Measurements from ENCODE around the gene TMEM9B. TPM values are rescaled to one million over a fixed set of nuclear protein-coding genes. Genes with fewer than 3 reads are reported as not detected.

The TMEM9B gene
- total RNA-seq, 1 experiment from 2014 or later, result 13.6 TPM

- Mint-ChIP-seq H3K4me3 (no peak within 1 kb of the TSS), H3K9me3 (no peaks in the 10 kb centered on the region), H3K36me3 (ENCODE audit: insufficient read depth in 1 of 3, low read depth in 3 of 3) (no peaks in the 10 kb centered on the region), H3K4me1 (peaks cover 12 to 16% of the 10 kb centered on the region in 2 experiments), H3K27me3 (ENCODE audit: low read depth) (peaks cover 1% of the 10 kb centered on the region; the same call in 1 of the 2 replicates), H3K27ac (peak within 1 kb of the TSS in 1 of 3 experiments; percentile 23; a peak in 1 of 7 replicates)
- H3K27me3 ChIP-seq (ENCODE audit: insufficient read depth, low read length), result no peaks in the 10 kb centered on the region
- H3K18ac ChIP-seq (ENCODE audit: insufficient read length, low read depth, low read length), result no peak within 1 kb of the TSS
- H2BK20ac ChIP-seq (ENCODE audit: low read depth, low read length, poor library complexity, severe bottlenecking), result no peak within 1 kb of the TSS
- no peak within 1 kb of the TSS for H3K9ac ChIP-seq (ENCODE audit: extremely low read depth, insufficient read length, low read length)
- no peak within 1 kb of the TSS for H3K27ac ChIP-seq (ENCODE audit: insufficient read length, low read depth, low read length)
- no peak within 1 kb of the TSS for H2BK120ac ChIP-seq (ENCODE audit: low read depth, low read length, poor library complexity, severe bottlenecking)
- H2AK5ac ChIP-seq (ENCODE audit: insufficient read length, low read length), result no peak within 1 kb of the TSS
- H3K23ac ChIP-seq (ENCODE audit: insufficient read length, low read depth, low read length), result no peak within 1 kb of the TSS
- WGBS (ENCODE audit: extremely low coverage, insufficient read length, low lambda C conversion rate), result no CpG with 5 or more reads among the region's 12 CpGs
- H4K5ac ChIP-seq (ENCODE audit: insufficient read length, low read depth, low read length), result no peak within 1 kb of the TSS
- H4K20me1 ChIP-seq (ENCODE audit: control insufficient read depth, insufficient read depth, insufficient read length), result no peaks in the 10 kb centered on the region
- H3K9me3 ChIP-seq (ENCODE audit: control insufficient read depth, low read depth, low read length), result no peaks in the 10 kb centered on the region
- no peak within 1 kb of the TSS for H2BK15ac ChIP-seq (ENCODE audit: low read depth, low read length)
- no peak within 1 kb of the TSS for H4K91ac ChIP-seq (ENCODE audit: insufficient read length, low read depth, low read length)
- H3K79me2 ChIP-seq (ENCODE audit: insufficient read depth, low read length), result no peaks in the 10 kb centered on the region
- no peak within 1 kb of the TSS for H2AFZ ChIP-seq (ENCODE audit: low read length)
- H3K23me2 ChIP-seq (ENCODE audit: insufficient read length, low read depth, low read length, poor library complexity, severe bottlenecking), result no peaks in the 10 kb centered on the region
- no peak within 1 kb of the TSS for H3K4me2 ChIP-seq (ENCODE audit: insufficient read depth, insufficient read length, low read length)
- no peak within 1 kb of the TSS for H3K56ac ChIP-seq (ENCODE audit: insufficient read length, low read depth, low read length)
- H3K14ac ChIP-seq (ENCODE audit: insufficient read depth, low read length), result no peak within 1 kb of the TSS
- no peaks in the 10 kb centered on the region for H3K79me1 ChIP-seq (ENCODE audit: insufficient read depth, low read depth, low read length, poor library complexity, severe bottlenecking)
- H2BK12ac ChIP-seq (ENCODE audit: insufficient read length, low read depth, low read length), result no peak within 1 kb of the TSS
- no peak within 1 kb of the TSS for H3T11ph ChIP-seq (ENCODE audit: low read length)
- H3K4ac ChIP-seq (ENCODE audit: low read depth, low read length), result no peak within 1 kb of the TSS
- DNase-seq, result peak; percentile 67
- no peak for TF ChIP-seq CTCF (conservative IDR thresholded peaks at IDR 0.05)
- H2BK5ac ChIP-seq (ENCODE audit: insufficient read length, low read length), result no peak within 1 kb of the TSS
- no peak within 1 kb of the TSS for H4K8ac ChIP-seq (replicated peaks; ENCODE audit: insufficient read length, low read depth, low read length)
- H3K4me1 ChIP-seq (ENCODE audit: insufficient read depth, low read length), result peaks cover 7% of the 10 kb centered on the region
Measured at GRCh38 chr11:8932564-8933180, 31.6 kb downstream of the TMEM9B start, which contains the start of gene C11orf16. TSS of gene C11orf16 (minus strand) at chr11:8932947. CDS start at chr11:8932308, 639 bp downstream.

Measured in H9 (cell line).